OCI-LY1 (cell line): ENCODE data around the gene GSK3A.

Experiments
- EZH2 ChIP-seq: fragments of 200-600 bp; sonication (generic), shearing (Covaris generic); IDR thresholded peaks from 2 replicates; pipeline ENCODE4 v1.8.0; 2017; ENCODE audit warnings: borderline replicate concordance, mixed run types, mild to moderate bottlenecking, antibody characterized with exemption, low read length, moderate library complexity, mixed read lengths
- TF ChIP-seq, protein P1 (sequence below): fragments of 200-600 bp; sonication (generic), shearing (Covaris generic); IDR thresholded peaks from 2 replicates; pipeline ENCODE4 v1.5.1; 2017; ENCODE audit warnings: mild to moderate bottlenecking, antibody characterized with exemption, low read length, moderate library complexity, mixed read lengths

DNA sequence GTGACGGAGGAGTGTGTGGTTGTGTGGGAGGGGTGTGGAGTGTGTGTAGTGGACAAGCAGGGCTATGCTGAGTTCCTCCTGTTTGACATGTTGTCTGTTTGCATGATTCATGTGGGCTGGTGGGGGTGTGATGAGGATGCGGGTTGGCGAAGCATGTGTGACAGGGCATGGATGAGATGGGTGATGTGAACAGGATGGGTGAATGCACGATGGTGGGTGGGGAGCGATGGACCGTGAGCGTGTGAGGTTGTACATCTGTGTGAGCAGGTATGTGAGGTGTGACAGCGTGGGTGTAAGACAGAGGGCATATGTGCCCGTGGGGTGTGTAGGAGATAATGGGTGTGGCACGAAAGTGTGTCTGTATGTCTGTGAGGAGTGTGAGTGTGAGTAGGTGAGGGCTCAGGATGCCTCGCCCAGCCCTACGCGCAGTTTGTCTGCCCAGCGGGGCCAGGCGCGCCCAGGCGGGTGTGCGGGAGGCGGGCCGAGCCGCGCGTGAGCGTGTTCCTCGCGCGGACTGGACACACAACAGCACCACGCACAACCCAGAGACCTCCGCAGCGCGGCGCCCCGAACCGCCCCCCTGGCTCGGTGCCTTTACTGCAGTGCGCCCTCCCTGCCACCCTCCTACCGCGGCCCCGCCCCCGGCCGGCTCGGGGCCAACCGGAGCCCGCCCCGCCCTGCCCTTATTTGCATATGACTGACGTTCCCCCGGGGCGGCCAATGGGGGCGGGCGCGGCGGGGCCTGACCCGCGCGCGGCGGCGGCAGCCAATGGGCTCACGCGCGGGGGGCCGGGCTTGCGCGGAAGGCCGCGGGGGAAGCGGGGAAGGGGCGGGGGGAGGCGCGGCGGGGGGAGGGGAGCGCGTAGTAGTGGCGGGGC lies 41.0 kb upstream of the GSK3A start:
- TF ChIP-seq, protein P1, sequence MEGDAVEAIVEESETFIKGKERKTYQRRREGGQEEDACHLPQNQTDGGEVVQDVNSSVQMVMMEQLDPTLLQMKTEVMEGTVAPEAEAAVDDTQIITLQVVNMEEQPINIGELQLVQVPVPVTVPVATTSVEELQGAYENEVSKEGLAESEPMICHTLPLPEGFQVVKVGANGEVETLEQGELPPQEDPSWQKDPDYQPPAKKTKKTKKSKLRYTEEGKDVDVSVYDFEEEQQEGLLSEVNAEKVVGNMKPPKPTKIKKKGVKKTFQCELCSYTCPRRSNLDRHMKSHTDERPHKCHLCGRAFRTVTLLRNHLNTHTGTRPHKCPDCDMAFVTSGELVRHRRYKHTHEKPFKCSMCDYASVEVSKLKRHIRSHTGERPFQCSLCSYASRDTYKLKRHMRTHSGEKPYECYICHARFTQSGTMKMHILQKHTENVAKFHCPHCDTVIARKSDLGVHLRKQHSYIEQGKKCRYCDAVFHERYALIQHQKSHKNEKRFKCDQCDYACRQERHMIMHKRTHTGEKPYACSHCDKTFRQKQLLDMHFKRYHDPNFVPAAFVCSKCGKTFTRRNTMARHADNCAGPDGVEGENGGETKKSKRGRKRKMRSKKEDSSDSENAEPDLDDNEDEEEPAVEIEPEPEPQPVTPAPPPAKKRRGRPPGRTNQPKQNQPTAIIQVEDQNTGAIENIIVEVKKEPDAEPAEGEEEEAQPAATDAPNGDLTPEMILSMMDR = no peak
- no peak for TF ChIP-seq EZH2
